ENCODE data around the gene FER. TPM values are rescaled to one million over a fixed set of nuclear protein-coding genes. Genes with fewer than 3 reads are reported as not detected.

The FER gene
- total and polyA plus RNA-seq, 2 of the 13 experiments (the other 11 are each of a cell fraction or from before 2014, with no cell fraction given) = 7.9 to 29.0 TPM

DNA sequence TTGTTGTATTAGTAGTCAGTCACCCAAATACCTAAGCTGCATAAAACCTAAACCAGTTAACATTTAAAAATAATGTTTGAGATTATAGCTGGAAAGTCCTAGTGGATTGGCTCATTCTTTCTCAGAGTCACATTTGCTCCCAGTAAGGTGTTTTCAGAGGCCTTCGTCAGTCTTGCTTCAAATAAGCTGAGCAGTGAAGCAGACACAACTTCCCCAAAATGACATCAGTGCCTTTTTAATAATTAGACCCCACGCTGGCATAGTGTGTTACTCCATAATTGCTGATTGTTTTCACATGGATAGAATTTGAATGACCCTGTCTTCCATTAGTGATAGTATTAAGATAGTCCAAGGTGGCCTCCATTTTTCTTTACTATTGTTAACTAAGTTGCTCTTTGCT, 416.3 kb downstream of the FER start:
- 91% methylated on average over 2 of the region's 2 CpGs for WGBS (ENCODE audit: low lambda C conversion rate)
- no peak for FAIRE-seq

More for the DNA sequence above, 416.3 kb downstream of the FER start:
- Histone ChIP-seq H3K9me3 (ENCODE audit: low read length) (no peaks in the 10 kb centered on the region), H3K36me3 (replicated peaks in 1 of 2; ENCODE audit: control insufficient read depth in 1 of 2, insufficient read depth in 2 of 2, low read length in 2 of 2) (no peaks in the 10 kb centered on the region), H3K4me1 (ENCODE audit: insufficient read depth, low read length) (peaks cover 10% of the 10 kb centered on the region; the same call in 1 of the 2 replicates), H2AFZ (ENCODE audit: low read length) (no peak overlapping the region), H3K27me3 (ENCODE audit: control insufficient read depth in 1 of 2, insufficient read depth in 2 of 2, low read length in 2 of 2) (no peaks in the 10 kb centered on the region), H4K20me1 (ENCODE audit: insufficient read depth, low read length) (no peaks in the 10 kb centered on the region), H3K4me2 (ENCODE audit: low read depth, low read length) (no peak overlapping the region), H3K9ac (ENCODE audit: insufficient read depth, low read depth, low read length) (no peak overlapping the region), H3K79me2 (ENCODE audit: insufficient read depth, low read length) (no peaks in the 10 kb centered on the region), H3K27ac (ENCODE audit: extremely low read length, insufficient read depth, low read length) (no peak overlapping the region), H3K4me3 (replicated peaks in 1 of 3; ENCODE audit: insufficient read depth in 1 of 3, low read depth in 2 of 3, low read length in 3 of 3) (no peak overlapping the region)
- intact Hi-C loops (cut with micrococcal nuclease; ENCODE audit: unreplicated experiment) (no loop called here), in situ Hi-C loops (cut with HindIII; ENCODE audit: extremely low pct_ligation_motif_present, low pct_unique_long_range_greater_than_20kb) (no loop called here)
- DNase-seq (ENCODE audit: low spot score) (no peak), ATAC-seq (no peak)
- ChIA-PET POLR2A (no interaction called here), CTCF (ENCODE audit: low intra/inter-chr PET ratio, low total read pairs) (no interaction called here)
- BruUV-seq (replicated peaks) = no TSS peak
- TF ChIP-seq, protein P1, sequence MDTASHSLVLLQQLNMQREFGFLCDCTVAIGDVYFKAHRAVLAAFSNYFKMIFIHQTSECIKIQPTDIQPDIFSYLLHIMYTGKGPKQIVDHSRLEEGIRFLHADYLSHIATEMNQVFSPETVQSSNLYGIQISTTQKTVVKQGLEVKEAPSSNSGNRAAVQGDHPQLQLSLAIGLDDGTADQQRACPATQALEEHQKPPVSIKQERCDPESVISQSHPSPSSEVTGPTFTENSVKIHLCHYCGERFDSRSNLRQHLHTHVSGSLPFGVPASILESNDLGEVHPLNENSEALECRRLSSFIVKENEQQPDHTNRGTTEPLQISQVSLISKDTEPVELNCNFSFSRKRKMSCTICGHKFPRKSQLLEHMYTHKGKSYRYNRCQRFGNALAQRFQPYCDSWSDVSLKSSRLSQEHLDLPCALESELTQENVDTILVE (CRISPR knock-in tag; IDR thresholded peaks at IDR 0.05) = no peak
- TF ChIP-seq, protein P2, sequence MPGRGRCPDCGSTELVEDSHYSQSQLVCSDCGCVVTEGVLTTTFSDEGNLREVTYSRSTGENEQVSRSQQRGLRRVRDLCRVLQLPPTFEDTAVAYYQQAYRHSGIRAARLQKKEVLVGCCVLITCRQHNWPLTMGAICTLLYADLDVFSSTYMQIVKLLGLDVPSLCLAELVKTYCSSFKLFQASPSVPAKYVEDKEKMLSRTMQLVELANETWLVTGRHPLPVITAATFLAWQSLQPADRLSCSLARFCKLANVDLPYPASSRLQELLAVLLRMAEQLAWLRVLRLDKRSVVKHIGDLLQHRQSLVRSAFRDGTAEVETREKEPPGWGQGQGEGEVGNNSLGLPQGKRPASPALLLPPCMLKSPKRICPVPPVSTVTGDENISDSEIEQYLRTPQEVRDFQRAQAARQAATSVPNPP (CRISPR knock-in tag; IDR thresholded peaks at IDR 0.05) = no peak
- TF ChIP-seq CBX1 (IDR thresholded peaks at IDR 0.05; ENCODE audit: low read depth) = no peak
- TF ChIP-seq JARID2 (CRISPR knock-in tag; IDR thresholded peaks at IDR 0.05; ENCODE audit: insufficient replicate concordance) = no peak
- TF ChIP-seq ZNF558 (CRISPR knock-in tag; IDR thresholded peaks at IDR 0.05; ENCODE audit: borderline replicate concordance) = no peak
- TF ChIP-seq, protein P3, sequence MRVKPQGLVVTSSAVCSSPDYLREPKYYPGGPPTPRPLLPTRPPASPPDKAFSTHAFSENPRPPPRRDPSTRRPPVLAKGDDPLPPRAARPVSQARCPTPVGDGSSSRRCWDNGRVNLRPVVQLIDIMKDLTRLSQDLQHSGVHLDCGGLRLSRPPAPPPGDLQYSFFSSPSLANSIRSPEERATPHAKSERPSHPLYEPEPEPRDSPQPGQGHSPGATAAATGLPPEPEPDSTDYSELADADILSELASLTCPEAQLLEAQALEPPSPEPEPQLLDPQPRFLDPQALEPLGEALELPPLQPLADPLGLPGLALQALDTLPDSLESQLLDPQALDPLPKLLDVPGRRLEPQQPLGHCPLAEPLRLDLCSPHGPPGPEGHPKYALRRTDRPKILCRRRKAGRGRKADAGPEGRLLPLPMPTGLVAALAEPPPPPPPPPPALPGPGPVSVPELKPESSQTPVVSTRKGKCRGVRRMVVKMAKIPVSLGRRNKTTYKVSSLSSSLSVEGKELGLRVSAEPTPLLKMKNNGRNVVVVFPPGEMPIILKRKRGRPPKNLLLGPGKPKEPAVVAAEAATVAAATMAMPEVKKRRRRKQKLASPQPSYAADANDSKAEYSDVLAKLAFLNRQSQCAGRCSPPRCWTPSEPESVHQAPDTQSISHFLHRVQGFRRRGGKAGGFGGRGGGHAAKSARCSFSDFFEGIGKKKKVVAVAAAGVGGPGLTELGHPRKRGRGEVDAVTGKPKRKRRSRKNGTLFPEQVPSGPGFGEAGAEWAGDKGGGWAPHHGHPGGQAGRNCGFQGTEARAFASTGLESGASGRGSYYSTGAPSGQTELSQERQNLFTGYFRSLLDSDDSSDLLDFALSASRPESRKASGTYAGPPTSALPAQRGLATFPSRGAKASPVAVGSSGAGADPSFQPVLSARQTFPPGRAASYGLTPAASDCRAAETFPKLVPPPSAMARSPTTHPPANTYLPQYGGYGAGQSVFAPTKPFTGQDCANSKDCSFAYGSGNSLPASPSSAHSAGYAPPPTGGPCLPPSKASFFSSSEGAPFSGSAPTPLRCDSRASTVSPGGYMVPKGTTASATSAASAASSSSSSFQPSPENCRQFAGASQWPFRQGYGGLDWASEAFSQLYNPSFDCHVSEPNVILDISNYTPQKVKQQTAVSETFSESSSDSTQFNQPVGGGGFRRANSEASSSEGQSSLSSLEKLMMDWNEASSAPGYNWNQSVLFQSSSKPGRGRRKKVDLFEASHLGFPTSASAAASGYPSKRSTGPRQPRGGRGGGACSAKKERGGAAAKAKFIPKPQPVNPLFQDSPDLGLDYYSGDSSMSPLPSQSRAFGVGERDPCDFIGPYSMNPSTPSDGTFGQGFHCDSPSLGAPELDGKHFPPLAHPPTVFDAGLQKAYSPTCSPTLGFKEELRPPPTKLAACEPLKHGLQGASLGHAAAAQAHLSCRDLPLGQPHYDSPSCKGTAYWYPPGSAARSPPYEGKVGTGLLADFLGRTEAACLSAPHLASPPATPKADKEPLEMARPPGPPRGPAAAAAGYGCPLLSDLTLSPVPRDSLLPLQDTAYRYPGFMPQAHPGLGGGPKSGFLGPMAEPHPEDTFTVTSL (CRISPR knock-in tag; IDR thresholded peaks at IDR 0.05; ENCODE audit: borderline replicate concordance) = no peak
- no peak for TF ChIP-seq ZKSCAN8 (CRISPR knock-in tag; IDR thresholded peaks at IDR 0.05; ENCODE audit: borderline replicate concordance)
- no peak for TF ChIP-seq DNMT1 (CRISPR knock-in tag; IDR thresholded peaks at IDR 0.05)
- TF ChIP-seq ZNF607 (CRISPR knock-in tag; IDR thresholded peaks at IDR 0.05; ENCODE audit: borderline replicate concordance) = no peak
- TF ChIP-seq ZNF17 (CRISPR knock-in tag; IDR thresholded peaks at IDR 0.05) = no peak
- TF ChIP-seq MAFF (IDR thresholded peaks at IDR 0.05; ENCODE audit: low read depth, low read length) = no peak
- TF ChIP-seq, protein P4, sequence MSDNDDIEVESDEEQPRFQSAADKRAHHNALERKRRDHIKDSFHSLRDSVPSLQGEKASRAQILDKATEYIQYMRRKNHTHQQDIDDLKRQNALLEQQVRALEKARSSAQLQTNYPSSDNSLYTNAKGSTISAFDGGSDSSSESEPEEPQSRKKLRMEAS (IDR thresholded peaks at IDR 0.05) = no peak
- no peak for TF ChIP-seq NFE2L1 (CRISPR knock-in tag; IDR thresholded peaks at IDR 0.05; ENCODE audit: borderline replicate concordance)
- no peak for TF ChIP-seq NR2F6 (IDR thresholded peaks at IDR 0.05)
- TF ChIP-seq NR2F6 (CRISPR knock-in tag; IDR thresholded peaks at IDR 0.05) = no peak
- no peak for TF ChIP-seq ZIK1 (CRISPR knock-in tag; IDR thresholded peaks at IDR 0.05; ENCODE audit: borderline replicate concordance, low read depth)
- TF ChIP-seq ZNF761 (CRISPR knock-in tag; conservative IDR thresholded peaks at IDR 0.05) = no peak
- TF ChIP-seq NFRKB (IDR thresholded peaks at IDR 0.05) = no peak
- no peak for TF ChIP-seq NFYB (CRISPR knock-in tag; IDR thresholded peaks at IDR 0.05)
- no peak for TF ChIP-seq FOXJ3 (CRISPR knock-in tag; IDR thresholded peaks at IDR 0.05; ENCODE audit: borderline replicate concordance)

All from HepG2 (cell line).